Activated T-cell treated with anti-CD3 and anti-CD28 coated beads, Interleukin-2, amount 50 U/mL, for 48 hours (primary cell): ENCODE measurements around the gene PSMD14.

ENCODE experiments used
- DNase-seq, 2 experiments: peaks; one replicate each; pipeline ENCODE4 v3.0.0-alpha.2; 2020

PSMD14 gene

DNA sequence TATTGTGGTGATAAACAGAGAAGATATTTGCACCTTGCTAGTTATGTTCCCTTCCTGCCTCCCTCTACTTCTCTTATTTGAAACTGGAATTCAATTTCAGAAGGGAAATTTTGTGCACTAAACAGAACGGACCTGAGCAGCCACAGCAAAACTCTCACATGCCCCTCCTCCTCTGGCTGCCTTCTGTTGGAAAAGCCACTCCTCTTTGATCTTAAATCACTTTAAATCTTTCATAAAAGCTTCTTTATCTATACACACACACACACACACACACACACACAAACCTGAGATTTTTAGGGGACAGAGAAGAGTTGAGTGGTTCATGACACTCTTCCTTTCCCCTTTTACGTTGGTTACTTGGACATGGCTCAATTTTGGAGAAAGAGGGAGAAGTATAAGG lies 113.5 kb downstream of the PSMD14 start:
- DNase-seq: no peak

DNA sequence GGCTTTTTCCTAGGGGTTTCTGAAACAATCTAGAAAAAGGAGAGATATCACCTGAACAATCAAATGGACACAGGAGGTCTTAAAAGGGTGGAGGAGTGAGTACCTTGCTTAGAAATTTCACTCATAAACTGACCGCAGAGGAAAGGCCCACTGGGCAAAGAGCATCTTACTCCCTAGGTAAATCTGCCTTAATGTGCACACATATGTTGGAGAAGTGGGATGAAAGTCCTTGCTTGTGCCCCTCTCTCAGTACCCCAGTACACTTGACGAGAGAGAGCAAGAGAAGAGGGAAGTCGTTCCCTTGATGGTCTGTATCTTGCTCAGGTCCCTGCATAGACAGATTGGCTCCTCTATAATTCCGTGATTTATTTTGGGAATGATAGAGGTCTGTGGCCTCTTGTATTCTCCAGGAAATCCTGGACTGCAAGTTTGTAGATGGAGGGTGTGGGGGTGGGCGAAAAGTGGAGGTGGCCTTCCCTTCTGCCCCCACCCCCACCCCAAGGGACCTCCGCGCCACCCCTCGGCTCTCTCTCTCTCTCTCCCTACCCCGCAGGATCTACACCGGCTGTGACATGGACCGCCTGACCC lies 114.7 kb downstream of the PSMD14 start:
- no peak for DNase-seq

DNA sequence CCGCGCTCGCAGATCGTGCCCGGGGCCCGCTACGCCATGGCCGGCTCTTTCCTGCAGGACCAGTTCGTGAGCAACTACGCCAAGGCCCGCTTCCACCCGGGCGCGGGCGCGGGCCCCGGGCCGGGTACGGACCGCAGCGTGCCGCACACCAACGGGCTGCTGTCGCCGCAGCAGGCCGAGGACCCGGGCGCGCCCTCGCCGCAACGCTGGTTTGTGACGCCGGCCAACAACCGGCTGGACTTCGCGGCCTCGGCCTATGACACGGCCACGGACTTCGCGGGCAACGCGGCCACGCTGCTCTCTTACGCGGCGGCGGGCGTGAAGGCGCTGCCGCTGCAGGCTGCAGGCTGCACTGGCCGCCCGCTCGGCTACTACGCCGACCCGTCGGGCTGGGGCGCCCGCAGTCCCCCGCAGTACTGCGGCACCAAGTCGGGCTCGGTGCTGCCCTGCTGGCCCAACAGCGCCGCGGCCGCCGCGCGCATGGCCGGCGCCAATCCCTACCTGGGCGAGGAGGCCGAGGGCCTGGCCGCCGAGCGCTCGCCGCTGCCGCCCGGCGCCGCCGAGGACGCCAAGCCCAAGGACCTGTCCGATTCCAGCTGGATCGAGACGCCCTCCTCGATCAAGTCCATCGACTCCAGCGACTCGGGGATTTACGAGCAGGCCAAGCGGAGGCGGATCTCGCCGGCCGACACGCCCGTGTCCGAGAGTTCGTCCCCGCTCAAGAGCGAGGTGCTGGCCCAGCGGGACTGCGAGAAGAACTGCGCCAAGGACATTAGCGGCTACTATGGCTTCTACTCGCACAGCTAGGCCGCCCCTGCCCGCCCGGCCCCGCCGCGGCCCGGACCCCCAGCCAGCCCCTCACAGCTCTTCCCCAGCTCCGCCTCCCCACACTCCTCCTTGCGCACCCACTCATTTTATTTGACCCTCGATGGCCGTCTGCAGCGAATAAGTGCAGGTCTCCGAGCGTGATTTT lies 115.5 kb downstream of the PSMD14 start:
- peak; percentile 31 to 39 for DNase-seq

DNA sequence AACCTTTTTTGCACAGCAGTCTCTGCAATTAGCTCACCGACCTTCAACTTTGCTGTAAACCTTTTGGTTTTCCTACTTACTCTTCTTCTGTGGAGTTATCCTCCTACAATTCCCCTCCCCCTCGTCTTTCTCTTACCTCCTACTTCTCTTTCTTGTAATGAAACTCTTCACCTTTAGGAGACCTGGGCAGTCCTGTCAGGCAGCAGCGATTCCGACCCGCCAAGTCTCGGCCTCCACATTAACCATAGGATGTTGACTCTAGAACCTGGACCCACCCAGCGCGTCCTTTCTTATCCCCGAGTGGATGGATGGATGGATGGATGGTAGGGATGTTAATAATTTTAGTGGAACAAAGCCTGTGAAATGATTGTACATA lies 116.2 kb downstream of the PSMD14 start:
- peak in 1 of 2 experiments; percentile 26 for DNase-seq

DNA sequence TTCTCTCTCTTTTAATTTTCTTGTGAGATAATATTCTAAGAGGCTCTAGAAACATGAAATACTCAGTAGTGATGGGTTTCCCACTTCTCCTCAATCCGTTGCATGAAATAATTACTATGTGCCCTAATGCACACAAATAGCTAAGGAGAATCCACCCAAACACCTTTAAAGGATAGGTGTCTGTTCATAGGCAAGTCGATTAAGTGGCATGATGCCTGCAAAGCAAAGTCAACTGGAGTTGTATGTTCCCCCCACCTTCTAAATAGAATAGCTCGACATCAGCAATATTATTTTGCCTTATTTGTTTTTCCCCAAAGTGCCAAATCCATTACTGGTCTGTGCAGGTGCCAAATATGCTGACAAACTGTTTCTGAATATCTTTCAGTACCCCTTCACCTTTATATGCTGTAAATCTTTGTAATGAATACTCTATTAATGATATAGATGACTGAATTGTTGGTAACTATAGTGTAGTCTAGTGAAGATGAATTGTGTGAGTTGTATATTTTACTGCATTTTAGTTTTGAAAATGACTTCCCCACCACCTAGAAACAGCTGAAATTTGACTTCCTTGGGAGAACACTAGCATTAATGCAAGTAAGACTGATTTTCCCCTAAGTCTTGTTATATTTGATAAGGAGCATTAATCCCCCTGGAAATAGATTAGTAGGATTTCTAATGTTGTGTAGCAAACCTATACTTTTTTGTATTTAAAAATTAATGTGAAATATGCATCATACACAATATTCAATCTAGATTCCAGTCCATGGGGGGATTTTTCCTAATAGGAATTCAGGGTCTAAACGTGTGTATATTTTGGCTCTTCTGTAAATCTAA lies 116.9 kb downstream of the PSMD14 start:
- no peak for DNase-seq

DNA sequence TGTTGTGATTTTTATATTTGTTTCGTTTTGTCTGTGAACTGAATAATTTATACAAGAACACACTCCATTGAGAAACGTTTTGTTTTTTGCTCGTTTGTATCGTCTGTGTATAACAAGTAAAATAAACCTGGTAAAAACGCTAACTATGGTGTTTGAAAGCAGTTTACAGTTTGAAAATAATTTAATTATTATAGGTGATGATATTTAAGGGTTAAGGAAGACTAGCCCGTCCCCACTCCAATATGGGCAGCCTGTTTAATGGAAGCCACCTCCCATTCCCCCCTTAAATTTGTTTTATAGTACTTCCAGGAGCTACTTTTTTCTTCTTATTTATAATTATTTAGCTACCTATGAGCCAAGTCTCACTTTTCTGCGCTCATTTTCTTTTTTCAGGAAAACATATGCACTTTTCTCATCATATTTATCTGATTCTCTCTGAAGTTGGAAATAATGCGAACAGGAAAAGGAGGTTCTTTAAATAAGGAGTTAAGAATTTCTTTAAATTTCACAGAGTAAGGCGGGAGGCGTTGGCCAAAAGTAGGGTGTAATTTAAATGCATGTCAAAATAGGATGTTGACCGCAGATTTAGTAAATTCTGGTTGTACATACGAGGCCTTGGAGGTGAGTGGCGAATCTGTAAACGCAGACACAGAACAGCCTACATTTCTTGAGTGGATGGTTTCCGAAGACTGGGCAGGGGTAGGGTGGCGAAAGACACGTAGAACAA lies 117.7 kb downstream of the PSMD14 start:
- DNase-seq: no peak

DNA sequence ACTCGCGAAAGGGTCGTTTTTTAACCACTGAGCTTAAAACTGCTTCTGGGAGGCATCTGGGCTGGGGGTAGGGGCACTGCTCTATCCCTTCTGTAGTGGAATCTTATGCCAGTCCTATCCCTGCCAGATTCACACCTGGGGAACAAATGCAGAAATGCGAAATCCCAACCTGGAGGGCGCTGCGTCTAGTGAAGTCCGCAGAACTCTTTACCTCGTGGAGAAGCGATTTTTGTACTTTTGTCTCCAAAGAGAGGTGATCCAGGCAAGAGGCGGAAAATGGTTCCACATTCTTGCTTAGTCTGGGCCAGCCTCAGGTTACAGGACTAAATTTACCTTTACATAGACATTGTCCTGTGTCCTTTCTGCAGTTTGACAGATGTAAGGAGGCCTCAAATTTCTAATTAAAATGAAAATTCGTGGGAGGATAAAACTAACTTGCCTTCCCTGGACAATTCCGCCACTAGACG lies 118.3 kb downstream of the PSMD14 start:
- DNase-seq: no peak

DNA sequence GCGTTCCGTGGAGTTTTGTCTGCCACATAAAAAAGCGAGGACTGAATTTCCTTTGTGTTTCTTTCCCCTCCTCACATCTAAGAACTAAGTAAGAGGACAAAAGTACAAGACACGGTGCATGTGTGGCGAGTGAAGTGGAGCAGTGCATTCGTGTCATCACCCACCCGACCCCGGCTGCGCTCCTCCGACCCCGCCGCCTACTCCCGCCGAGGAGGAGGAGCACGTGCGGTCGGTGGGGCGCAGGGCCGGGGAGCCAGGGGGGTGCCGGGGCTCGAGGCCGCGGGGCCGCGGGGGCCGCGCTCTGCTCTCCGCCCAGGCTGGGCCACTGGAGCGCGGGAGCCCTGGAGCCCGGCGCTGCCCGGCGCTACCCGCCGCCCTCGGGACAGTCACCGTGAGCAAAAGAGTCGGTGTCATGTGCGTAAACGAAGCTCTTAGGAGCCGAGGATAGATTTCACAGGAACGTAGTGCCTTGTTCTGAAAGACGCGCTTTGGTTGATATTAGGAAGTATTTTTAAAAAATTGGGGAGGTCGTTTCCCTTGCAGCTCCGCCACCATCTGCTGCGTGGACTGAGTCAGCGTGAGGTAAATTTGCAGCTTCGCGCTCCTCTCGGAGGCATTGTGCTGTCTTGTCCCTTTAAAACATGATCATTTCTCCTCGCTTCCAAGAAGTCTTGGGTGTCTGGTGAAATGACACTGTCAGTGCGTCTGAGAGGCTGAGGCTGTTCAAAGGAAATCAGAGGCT lies 118.9 kb downstream of the PSMD14 start:
- peak; percentile 44 to 46 for DNase-seq

DNA sequence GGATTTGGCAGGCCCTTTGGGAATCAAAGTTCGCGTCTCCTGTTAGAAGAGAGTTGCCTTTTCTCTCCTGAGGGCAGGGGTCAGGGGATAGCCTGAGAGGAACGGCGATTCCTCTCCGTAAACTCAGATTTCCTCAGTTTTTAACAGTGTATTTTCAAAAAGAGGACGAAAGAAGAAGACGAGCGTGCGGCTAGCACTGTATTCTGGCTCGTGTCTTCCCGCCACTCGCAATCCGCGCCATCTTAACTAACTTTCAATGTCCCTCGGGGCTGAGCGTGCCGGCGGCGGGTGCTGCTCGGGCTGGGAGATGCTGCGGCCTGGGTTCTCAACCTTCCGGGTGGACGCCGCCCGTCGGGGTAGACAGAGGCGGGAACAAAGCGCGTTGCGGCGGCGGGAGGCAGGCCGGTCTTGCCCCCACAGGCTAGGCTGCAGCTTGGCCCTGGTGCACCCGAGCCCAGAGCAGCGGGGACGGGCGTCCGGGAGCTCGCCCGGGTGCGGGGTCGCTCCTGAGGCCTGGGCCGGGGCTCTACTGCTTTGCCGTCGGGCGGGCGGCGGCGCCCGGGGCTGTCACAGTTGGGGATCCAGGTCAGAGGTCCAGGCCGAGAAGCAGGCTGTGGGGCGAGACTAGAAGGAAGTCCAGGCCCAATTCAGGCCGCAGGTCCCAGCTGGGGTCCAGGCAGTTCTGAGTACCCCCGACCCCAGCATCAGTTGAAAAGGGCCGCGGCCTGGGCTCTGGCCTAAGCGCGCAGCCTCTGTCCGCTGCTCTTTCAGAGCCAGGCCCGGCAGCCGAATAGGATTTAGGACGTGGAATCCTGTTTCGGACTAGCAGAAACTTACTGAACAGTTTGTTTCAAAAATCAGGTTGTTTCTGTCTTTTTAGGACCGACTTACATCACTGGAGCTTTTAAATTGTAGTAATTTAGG lies 119.7 kb downstream of the PSMD14 start:
- peak in 1 of 2 experiments; percentile 23 for DNase-seq

DNA sequence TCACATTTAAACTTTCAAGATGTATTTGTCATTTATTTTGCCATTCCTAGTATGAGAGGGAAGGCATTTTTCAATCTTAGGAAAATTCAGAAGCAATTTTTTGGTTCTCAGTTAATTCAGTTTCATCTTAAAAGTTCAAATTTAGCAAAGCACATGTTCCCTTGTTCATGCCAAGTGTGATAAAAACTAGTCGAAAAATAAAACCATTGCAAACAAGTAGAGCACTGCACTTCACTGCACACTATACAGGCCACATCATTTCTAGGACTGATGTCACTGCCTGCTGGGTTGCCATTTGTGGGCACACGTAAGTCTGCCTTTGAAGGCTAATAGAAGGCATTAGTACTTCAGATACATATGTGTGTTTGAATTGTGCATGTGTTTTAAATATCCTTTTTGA lies 122.2 kb downstream of the PSMD14 start:
- no peak for DNase-seq

DNA sequence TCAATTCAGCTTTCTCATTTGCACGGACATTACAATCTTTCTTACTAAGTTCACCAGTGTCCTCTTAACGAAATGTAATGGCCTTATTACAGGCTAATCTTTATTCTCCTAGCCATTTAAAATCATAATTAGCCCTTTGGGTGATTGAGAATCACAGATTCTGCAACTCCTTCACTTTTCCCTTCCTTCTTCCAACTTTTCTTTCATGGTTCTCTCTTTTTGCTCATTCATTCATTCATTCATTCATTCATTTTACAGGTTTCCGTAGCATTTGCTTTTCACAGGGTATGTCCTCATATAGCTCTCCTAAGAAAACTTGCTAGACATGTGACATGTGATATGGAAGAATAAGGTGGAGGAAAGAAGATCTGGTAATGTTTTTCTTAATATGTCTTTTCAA lies 123.9 kb downstream of the PSMD14 start:
- DNase-seq: no peak

DNA sequence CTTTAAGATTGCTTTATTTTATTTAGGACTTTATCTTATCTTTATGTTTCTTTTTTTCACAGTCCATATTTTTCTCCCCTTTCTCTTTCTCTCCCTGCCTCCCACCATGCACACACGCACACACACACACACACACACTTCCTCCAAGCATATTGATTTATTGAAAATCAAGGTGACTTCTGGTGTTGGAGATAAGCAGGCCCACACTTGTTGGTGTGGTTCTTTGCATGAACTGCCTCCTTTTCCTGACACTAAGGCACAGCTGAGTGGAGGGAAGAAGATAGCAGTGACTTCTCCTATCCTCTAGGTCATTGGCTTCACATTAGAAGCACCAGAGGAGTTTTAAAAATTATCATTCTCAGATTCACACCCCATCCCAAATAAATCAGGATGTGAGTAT lies 125.9 kb downstream of the PSMD14 start:
- no peak for DNase-seq

DNA sequence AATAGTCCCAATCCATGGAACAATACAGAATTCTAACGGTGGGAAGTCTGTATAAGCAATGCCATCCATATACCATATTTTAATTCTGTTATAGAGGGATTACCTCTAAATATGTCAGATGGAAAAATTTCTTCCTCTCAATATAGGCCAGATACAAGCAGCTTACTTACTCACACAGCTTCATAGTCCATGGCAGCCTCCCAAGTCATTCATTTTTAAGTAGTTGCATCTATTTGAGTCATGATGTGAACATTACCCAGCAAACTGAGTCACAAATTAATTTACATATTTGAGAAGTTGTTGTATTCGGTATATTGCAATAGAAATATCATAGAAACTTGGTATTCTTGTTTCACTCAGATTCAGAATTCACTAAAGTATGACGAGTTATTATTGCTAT lies 128.2 kb downstream of the PSMD14 start:
- DNase-seq: no peak

DNA sequence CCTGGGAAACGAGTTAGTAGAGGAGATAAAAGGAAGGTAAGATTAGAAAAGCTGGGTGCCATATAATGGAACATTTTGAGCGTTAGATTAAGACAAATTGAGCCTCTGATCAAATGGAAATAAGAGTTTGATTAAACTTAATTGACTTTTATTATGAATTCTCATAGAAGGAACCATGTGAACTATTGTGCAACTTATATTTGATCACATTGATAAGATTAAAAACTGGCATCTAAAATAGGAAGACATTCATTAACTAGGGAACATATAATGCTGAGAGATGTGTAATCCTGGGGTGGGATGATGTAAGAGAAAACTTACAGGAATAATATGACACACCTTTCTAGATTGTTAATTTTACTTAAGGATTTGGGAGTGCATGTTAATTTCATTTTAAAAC lies 130.4 kb downstream of the PSMD14 start:
- no peak for DNase-seq

DNA sequence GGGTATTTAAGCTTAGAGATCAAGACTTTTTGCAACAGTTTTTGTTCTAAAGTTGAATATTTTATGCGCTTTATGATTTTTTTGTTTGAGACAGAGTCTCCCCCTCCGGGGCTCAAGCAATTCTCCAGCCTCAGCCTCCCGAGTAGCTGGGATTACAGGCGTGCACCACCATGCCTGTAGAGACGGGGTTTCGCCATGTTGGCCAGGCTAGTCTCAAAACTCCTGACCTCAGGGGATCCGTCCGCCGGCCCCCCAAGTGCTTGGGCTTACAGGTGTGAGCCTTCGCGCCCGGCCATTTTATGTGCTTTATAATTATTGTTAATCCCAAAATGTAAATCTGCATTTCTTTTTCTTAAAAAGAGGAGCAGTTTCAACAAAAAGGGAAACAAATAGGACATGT lies 136.9 kb downstream of the PSMD14 start:
- no peak for DNase-seq

DNA sequence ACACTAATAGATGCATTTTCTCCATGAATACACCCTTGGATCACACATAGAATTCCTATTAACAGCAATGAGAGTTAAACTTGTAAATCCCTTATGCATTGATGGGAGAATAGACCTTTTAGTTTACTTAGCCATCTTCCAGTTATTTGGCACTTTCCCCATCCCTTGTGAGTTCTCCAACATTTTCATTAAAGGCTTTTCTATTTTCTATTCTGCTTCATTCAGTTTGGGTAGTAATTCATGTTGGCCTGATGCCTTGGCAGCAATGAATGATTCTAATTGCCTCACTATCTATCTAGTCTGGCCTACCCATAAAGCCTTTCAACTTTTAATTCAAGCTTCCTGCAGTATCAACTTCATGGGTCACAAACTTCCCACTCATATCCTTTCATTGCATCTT lies 140.2 kb downstream of the PSMD14 start:
- DNase-seq: no peak
